ENCODE results near the gene GOLGA8M.
A peak's percentile ranks its signal among the peaks of the same experiment; 100 is the strongest.
"Not testable (repeated sequence)": the region's sequence is repeated elsewhere in the genome, so short reads cannot be mapped to it uniquely, and the experiment has no call there.

DNA sequence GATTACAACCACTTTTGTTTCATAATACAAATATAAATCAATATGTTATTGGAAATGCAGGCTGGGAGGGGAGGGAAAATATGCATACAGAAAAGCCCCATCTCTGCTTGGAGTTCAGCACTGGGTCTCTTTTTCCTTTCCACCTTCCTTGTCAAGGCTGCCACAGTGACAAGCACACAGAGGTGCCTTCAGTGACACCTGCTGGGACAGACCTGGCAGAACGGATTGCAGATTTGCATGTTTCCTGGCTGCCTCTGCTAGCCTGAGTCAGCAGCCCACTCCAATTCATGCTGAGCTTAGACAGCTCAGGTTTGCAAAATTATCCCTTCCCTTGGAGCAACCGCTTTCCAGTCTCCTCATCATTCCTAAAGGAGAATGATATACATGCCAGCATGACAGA is 15.8 kb upstream of the GOLGA8M start:
- TF ChIP-seq CTCF (conservative IDR thresholded peaks at IDR 0.05 in 1 of 2, IDR thresholded peaks at IDR 0.05 in 1 of 2; ENCODE audit: extremely low read depth in 1 of 2, insufficient read depth in 1 of 2, low read depth in 1 of 2, low read length in 2 of 2): peak in 1 of 2 donors; percentile 13
- not testable (repeated sequence) for TF ChIP-seq EZH2 (IDR thresholded peaks at IDR 0.05; ENCODE audit: borderline replicate concordance, low read length)

Measured in mammary epithelial cell (primary cell).